GM12875 (cell line): ENCODE data around the gene CDKN1C.

Source experiments
- H3K4me3 ChIP-seq: one replicate; pipeline ENCODE4 v1.5.1; 2011; ENCODE audit warnings: low read depth, low read length, control low read depth
- CTCF ChIP-seq: IDR thresholded peaks from 2 replicates; pipeline ENCODE4 v1.5.1; 2011; ENCODE audit warnings: low read depth, mild to moderate bottlenecking, control low read depth, inconsistent platforms, low read length, moderate library complexity, borderline replicate concordance; ENCODE audit not compliant: insufficient read depth

The CDKN1C gene

GRCh38 chr11:2874963-2875362 is 10.6 kb downstream of the CDKN1C start:
- H3K4me3 ChIP-seq = no peak overlapping the region
- TF ChIP-seq CTCF = no peak

DNA sequence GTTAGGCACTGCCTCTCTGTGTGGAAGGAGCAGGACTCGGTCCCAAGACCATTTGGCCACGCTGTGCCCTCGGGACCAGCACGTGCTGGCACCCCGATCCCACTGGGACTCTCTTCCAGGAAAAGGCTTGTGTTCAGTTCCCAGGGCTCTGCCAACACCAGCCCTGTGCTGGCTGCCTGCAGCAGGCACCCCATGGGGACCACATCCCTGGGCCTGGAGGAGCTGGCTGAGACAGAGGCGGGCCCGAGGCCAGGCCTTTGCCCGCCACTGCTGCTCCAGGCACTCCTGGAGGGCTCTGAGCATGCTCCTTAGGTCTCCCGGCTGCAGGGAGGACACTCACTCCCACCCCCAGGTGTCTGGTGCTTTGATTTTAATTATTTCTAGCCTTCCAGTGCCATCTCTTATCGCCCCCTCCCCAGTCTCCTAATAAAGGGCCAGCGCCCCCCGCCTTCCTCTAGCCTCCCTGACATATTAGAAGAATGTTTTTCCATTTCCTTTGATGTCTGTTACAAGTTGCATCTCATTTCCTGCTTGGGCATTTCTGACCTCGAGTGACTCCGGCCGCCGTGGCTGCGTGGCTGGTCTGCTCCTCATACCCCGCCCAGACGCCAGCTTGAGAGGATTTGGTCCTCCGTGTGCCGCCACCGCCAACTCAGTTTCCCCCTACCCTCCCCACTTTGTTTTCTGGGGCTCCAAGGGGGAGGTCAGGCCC is 14.4 kb downstream of the CDKN1C start:
- no peak overlapping the region for H3K4me3 ChIP-seq
- TF ChIP-seq CTCF = no peak

DNA sequence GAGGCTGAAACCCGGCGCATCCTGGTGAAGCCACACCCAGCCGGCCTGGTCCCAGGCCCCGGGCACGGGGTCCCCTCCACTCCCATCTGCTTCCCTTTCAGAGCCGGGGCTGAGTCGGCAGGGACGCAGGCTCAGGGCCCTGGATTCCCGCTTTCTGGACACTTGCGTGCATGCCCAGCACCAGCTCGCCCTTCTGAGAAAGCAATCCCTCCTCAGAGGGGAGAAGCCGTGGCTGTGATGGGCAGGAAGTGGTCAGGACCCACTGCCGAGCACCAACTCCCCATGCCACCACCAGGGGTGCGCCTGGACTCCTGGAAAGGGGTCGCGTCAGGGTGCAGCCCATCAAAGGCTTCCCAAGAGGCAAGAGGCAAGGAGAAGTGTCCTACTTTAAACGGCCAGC is 15.1 kb downstream of the CDKN1C start:
- H3K4me3 ChIP-seq = no peak overlapping the region
- TF ChIP-seq CTCF = no peak

DNA sequence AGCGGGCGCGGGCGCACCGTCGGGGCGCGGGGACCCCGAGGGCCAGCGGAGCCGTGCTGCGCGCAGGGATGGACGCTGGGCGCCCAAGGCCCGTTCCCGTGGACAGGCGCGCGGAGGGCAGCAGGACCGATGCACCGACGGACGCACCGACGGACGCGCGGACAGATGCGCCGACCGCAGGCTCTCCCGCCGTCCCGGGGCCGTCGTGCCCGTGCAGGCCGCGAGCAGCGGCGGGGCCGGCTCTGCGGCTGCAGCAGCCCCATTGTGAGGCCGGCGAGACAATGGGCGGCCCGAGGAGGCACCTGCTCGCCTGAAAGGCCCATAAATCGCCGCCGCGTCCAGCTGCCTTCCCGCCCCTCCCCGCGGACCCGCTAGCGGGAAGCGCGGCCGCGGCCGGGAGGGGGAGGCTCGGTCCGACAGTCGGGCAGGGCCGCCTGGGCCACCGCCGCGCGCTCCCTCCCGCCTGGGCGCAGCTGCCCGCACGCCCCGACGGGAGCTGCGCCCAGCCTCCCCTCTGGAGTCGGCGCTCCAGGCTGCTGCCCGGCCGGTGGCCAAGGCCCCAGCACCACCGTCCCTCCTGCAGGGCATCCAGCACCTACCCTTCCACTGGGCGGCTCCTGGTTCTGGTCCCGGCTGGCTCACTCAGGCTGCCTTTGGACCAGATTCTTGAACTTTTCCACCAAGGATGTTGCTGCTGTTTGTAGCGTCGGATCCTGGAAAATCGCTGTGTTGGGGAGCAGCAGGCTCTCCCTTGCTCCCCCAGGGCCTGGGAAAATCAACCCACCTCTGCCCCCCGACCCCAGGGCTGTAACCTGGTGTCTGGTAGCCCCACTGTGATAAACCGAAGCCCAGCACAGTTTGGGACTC is 15.8 kb downstream of the CDKN1C start:
- no peak for TF ChIP-seq CTCF
- H3K4me3 ChIP-seq = no peak overlapping the region

DNA sequence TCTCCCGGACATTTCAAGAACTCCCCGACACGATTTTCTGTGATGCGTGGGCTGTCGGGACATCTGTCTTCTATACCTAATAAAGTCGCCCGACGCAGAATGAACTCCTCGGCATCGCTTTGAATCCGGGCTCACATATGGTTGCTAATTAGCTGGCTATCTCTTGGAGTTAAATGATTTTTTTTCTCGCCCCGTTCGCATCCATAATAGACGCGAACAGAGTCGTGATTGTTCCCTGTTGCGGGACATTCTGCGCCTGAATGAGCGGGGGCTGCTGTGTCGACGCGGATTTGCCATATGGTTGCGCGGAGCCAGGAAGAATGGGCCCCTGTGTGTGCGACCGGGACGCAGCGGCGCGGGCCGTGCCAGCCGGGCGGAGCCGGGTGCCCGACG is 16.4 kb downstream of the CDKN1C start:
- no peak for TF ChIP-seq CTCF
- no peak overlapping the region for H3K4me3 ChIP-seq

GRCh38 chr11:2868506-2869133 is 17.0 kb downstream of the CDKN1C start:
- H3K4me3 ChIP-seq = no peak overlapping the region
- no peak for TF ChIP-seq CTCF
